Bronchial epithelial cell (primary cell): ENCODE results near the gene NAA38. TPM values are rescaled to one million over a fixed set of nuclear protein-coding genes. Genes with fewer than 3 reads are reported as not detected.
A peak's percentile ranks its signal among the peaks of the same experiment; 100 is the strongest.

Source experiments
- DNase-seq: peaks from one replicate; pipeline ENCODE4 v3.0.0-alpha.2; 2010; ENCODE audit warnings: low read depth
- FAIRE-seq: peaks from 2 replicates; lab custom pipeline; 2011; peaks lifted over from hg19 to GRCh38; lab: Jason Lieb, UNC
- H3K27me3 ChIP-seq: 2 replicates; pipeline ENCODE4 v1.5.1; 2011; ENCODE audit warnings: low read length; ENCODE audit not compliant: control insufficient read depth, insufficient read depth
- H3K36me3 ChIP-seq: 2 replicates; pipeline ENCODE4 v1.5.1; 2011; ENCODE audit warnings: low read length; ENCODE audit not compliant: control insufficient read depth, insufficient read depth
- H3K4me3 ChIP-seq: 2 replicates; pipeline ENCODE4 v1.5.1; 2011; ENCODE audit warnings: mild to moderate bottlenecking, low read depth, low read length, control low read depth
- total RNA-seq: library from RNA; depleted of rRNA; stranded (reverse); fragments of >200 nt; gene quantifications from 2 replicates; pipeline ENCODE4 v1.2.1, GENCODE V29; 2014
- TF ChIP-seq, protein P1 (sequence below): IDR thresholded peaks from 2 replicates; pipeline ENCODE4 v1.5.1; 2011; ENCODE audit warnings: mild to moderate bottlenecking, moderate library complexity, low read length, control low read depth, inconsistent platforms; ENCODE audit not compliant: insufficient read depth, severe bottlenecking

NAA38 gene
- total RNA-seq, 1 donor from 2014 or later = 36.6 TPM

DNA sequence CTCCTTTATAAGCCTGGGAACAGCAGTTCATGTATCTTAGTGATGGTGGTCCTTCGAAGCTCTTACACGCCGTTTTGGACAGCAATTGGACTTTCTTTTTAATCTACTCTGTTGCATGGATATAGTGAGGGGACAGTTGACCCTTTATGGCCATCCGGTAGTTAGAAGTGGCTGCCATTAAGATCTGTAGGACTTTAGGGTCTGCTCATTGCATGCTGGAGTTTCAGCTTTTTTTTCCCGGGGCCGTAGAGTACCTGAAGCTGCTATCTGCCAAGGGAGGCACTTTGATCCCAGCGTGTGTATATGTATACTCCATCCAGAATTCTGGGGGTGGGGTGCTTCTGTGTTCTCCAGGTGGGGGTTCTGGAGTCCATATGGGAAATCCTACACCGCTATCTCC lies 1.7 kb upstream of the NAA38 start:
- DNase-seq = no peak
- FAIRE-seq = no peak
- H3K36me3 ChIP-seq = peaks cover 7% of the 10 kb centered on the region
- no peaks in the 10 kb centered on the region for H3K27me3 ChIP-seq
- TF ChIP-seq, protein P1, sequence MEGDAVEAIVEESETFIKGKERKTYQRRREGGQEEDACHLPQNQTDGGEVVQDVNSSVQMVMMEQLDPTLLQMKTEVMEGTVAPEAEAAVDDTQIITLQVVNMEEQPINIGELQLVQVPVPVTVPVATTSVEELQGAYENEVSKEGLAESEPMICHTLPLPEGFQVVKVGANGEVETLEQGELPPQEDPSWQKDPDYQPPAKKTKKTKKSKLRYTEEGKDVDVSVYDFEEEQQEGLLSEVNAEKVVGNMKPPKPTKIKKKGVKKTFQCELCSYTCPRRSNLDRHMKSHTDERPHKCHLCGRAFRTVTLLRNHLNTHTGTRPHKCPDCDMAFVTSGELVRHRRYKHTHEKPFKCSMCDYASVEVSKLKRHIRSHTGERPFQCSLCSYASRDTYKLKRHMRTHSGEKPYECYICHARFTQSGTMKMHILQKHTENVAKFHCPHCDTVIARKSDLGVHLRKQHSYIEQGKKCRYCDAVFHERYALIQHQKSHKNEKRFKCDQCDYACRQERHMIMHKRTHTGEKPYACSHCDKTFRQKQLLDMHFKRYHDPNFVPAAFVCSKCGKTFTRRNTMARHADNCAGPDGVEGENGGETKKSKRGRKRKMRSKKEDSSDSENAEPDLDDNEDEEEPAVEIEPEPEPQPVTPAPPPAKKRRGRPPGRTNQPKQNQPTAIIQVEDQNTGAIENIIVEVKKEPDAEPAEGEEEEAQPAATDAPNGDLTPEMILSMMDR = no peak
- no peak overlapping the region for H3K4me3 ChIP-seq

GRCh38 chr17:7858522-7858810 lies 1.1 kb upstream of the NAA38 start:
- H3K4me3 ChIP-seq = peak overlapping the region; percentile 56
- TF ChIP-seq, protein P1 = peak; percentile 49
- peaks cover 8% of the 10 kb centered on the region for H3K36me3 ChIP-seq
- no peaks in the 10 kb centered on the region for H3K27me3 ChIP-seq
- FAIRE-seq = no peak
- DNase-seq = no peak

- peaks cover 11% of the 10 kb centered on the region for H3K36me3 ChIP-seq
- FAIRE-seq (no peak), DNase-seq (no peak)
These were observed 558 bp upstream of the NAA38 start, which contains the start of gene CYB5D1 for GRCh38 chr17:7857713-7858521. TSS of gene CYB5D1 (plus strand) at chr17:7858003. CDS start at chr17:7858135, 132 bp downstream.

GRCh38 chr17:7856011-7856810 lies 1.1 kb downstream of the NAA38 start:
- Histone ChIP-seq H3K27me3 (no peaks in the 10 kb centered on the region), H3K36me3 (peaks cover 25% of the 10 kb centered on the region), H3K4me3 (peak overlapping the region; percentile 56)
- TF ChIP-seq, protein P1 = no peak
- FAIRE-seq (no peak), DNase-seq (no peak)

More at GRCh38 chr17:7857713-7858521, 558 bp upstream of the NAA38 start, which contains the start of gene CYB5D1:
- Histone ChIP-seq H3K27me3 (no peaks in the 10 kb centered on the region), H3K4me3 (peak within 1 kb of the TSS; percentile 56)
- TF ChIP-seq, protein P1 = no peak

DNA sequence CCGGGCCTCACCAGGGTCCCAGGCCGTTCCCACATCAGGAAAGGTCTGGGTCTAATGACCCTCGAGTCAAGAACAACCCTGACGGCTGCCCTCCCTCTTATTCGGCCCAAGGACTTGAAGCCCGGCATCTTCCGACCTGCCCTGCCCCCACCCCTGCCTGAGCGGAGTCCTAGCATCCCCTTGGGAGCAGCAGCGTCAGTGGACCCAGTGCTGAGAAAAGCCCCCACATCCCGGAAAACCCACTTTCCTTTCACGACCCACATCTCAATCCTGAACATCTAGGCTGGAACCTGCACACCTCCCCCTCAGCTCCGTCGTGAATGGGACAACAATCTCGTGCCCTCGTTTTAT lies 1.7 kb downstream of the NAA38 start:
- TF ChIP-seq, protein P1 = no peak
- H3K27me3 ChIP-seq = no peaks in the 10 kb centered on the region
- FAIRE-seq (no peak), DNase-seq (no peak)
- peaks cover 31% of the 10 kb centered on the region for H3K36me3 ChIP-seq
- no peak overlapping the region for H3K4me3 ChIP-seq
